Inflammatory macrophage treated with lipopolysaccharide for 1 hour (primary cell): ENCODE measurements around the gene SLC30A7.
"Not testable (repeated sequence)": the region's sequence is repeated elsewhere in the genome, so short reads cannot be mapped to it uniquely, and the experiment has no call there.

Experiments used
- DNase-seq, 2 donors: peaks; one replicate each; pipeline ENCODE4 v3.0.0-alpha.2; 2020 to 2022

SLC30A7 gene

DNA sequence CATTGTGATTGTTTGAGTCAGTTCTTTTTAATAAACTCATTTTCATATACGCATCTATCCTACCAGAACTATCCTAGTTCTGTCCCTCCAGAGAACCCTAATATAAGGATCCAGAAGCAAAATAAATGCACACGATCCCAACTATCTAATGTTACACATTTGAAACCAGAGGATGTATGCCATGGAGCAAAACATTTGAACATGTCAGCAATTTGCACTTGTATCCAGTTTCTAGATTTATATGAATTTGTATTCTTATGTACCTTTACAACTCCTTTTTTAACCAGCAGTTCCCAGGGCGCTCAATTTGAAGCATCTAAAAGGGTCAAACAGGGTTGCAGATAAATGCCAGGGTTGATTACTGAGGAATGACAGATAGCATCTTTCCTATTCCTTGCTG, 3.3 kb upstream of the SLC30A7 start:
- no peak for DNase-seq

DNA sequence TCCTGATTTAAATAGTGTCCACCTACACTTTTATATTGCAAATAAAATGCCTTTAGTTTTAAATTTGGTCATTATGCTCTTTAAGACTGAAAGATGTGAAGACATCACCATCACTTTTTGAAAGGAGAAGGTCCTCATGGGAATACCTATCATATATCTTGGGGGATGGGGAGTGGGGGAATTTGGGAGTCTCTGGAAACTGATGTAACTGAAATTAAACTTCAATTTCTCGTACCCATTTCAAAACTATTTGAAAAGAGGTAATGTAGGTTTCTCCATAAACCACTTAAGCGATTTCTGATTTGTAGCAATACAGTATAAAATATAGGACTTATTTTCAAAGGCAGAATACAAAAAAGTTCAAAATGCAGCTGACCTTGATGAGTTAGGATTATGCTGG, 2.2 kb upstream of the SLC30A7 start:
- DNase-seq, result no peak

- peak; percentile 60 to 71 for DNase-seq
Measured at GRCh38 chr1:100894603-100895539, 1.0 kb upstream of the SLC30A7 start, which contains the start of gene EXTL2. Gene EXTL2, minus strand, starts transcription at chr1:100894842. Its CDS starts 6,085 bp downstream, at chr1:100888757.

DNA sequence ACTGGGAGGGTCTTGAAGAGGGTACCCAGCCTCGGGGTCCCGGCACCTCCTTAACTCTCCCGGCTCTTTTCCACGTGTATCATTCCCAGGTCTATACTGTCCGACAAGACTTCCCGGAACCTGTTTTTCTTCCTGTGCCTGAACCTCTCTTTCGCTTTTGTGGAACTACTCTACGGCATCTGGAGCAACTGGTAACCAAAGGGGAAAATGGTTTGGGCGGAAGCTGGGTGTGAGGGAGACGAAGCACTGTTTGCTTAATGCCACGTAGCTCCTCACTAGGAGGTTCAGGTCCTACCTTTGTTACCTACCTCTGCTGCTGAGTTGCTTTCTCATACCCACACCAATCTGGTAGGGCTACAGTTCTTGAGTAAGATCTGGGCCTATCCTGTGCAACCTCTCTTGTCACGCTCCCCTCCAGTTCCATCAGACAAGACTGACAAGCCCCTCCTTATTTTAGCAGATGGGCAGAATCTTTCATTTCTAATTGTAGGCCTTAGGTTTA, 642 bp downstream of the SLC30A7 start:
- peak; percentile 52 to 58 for DNase-seq

DNA sequence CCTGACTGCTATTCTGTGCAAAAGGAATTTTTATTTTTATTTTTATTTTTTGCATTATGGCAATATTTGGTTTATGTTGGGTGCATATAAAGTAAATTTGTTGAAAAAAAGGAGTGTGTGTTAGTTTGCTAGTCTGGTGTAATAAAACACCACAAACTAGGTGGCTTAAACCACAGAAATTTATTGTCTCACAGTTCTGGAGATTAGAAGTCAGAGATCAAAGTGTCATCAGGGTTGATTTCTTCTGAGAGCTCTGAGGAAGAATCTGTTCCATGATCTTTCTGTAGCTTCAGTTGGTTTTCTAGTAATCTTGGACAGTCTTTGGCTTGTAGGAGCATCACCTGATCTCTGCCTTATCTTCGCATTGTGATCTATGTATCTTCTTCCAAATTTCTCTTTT, 6.5 kb downstream of the SLC30A7 start:
- no peak for DNase-seq

GRCh38 chr1:100903777-100904176, 7.9 kb downstream of the SLC30A7 start:
- no peak for DNase-seq

DNA sequence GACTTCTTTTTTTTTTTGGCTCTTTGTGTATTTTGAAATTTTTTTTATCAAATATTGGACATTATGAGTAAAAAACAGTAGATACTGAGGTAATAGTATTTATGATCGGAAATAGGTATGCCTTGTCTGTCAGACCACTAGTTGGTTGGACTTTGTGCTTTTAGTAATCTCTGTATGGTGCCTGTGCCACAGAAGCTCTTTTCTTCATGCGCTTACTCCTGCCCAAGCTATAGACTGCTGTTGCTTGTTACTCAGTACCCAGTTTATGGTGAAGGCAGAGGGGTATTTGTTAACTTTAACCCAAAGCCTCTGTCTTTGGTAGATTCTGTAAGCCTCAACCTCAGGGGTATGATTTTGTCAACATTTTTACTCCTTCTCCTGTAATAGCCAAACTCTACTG, 8.6 kb downstream of the SLC30A7 start:
- no peak for DNase-seq

DNA sequence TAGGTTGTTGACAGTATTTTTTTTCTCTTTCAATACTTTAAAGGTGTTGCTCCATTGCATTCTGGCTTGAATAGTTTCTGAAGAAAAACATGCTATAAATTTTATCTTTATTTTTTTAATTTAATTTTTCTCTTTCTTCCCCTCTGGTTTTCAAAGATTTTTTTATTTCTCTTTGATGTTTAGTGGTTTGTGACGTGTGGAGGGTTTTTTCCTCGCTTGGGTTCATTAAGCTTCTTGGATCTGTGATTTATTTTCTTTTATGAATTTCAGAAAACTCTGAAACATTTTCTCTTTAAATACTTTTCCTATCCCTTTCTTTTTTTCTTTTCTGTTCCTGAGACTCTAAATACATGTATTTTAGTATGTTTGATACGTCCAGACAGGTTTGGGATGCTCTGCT, 9.3 kb downstream of the SLC30A7 start:
- no peak for DNase-seq

GRCh38 chr1:100907887-100908286, 12.0 kb downstream of the SLC30A7 start:
- DNase-seq, result no peak

GRCh38 chr1:100909018-100909417, 13.1 kb downstream of the SLC30A7 start:
- DNase-seq, result no peak

DNA sequence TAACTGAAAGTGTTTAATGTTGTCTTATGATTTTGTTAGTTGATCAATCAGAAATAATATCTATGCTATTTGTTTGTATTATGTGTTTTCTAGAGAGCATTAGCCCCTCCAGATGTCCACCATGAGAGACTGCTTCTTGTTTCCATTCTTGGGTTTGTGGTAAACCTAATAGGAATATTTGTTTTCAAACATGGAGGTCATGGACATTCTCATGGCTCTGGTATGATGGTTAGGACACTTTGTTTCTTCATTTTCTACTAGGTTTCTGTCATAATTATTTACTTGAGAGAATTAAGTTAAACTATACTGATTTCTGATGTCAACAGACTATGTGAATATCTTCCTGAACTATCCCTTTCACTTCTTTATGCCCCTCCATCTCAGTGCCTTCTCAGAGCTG, 16.1 kb downstream of the SLC30A7 start:
- no peak for DNase-seq

GRCh38 chr1:100921110-100921706, 25.3 kb downstream of the SLC30A7 start:
- peak; percentile 30 to 92 for DNase-seq

GRCh38 chr1:100924212-100924611, 28.3 kb downstream of the SLC30A7 start:
- DNase-seq, result no peak

- DNase-seq, result no peak
Measured at GRCh38 chr1:100924991-100925390, 29.1 kb downstream of the SLC30A7 start.

- no peak for DNase-seq
Measured at GRCh38 chr1:100926240-100926639, 30.4 kb downstream of the SLC30A7 start.

DNA sequence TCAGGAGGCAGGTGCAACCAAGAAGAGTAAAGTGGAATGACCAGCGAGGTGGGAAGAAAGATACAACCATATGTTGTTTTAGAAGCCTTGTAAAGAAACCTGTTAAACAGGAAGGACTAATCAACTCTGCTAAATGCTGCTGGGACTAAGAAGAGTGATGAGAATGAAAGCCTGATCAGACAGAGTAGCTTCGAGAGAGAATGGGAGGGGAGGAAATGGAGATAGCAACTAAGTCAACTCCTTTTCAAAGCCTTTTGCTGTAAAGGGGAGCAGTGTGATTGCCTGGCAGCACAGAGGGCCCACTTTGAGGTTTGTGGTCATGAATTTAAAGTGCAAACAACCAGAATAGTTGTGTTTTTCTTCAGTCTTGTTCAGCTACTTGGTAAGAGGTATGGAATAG, 31.4 kb downstream of the SLC30A7 start:
- no peak for DNase-seq

- no peak for DNase-seq
Measured at GRCh38 chr1:100928128-100928527, 32.2 kb downstream of the SLC30A7 start.

DNA sequence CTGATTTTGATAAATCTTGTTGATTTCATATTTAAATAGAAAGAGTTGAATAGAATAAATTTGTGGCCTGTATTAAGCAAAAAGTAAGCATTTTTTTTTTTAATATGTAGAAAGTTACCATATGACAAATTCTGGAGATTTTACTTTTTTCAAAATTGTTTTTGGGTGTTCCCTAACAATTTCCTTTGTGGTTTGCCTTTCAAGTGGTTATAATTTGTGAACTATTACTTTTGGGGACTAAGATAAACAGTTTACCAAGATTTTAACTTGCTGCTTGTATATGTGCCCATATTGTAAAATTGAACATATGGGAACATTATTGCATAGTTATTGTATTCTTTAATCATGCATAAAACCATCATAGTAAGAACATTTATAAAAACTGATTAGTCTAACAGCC, 34.6 kb downstream of the SLC30A7 start:
- peak in 1 of 2 donors; percentile 20 for DNase-seq

DNA sequence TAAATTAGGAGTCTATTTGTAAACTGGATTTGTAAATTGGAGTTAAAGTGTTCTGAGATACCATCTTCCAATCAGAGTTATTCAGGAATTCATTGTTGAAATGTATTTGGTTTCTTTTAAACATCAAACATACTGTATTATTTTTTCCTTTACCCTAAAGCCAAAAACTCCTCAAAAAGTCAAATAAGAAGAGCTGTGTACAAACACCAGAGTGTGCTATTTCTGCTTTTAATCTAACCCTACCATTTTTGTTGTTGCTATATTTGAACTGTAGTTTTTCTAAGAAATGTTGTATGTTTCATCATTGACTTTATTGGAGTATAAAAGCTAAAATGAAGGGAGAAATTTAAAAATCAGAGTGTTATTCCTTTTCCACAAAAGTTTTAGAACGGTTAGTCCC, 35.8 kb downstream of the SLC30A7 start:
- DNase-seq, result no peak

- not testable (repeated sequence) for DNase-seq
Measured at GRCh38 chr1:100933555-100933954, 37.7 kb downstream of the SLC30A7 start.

DNA sequence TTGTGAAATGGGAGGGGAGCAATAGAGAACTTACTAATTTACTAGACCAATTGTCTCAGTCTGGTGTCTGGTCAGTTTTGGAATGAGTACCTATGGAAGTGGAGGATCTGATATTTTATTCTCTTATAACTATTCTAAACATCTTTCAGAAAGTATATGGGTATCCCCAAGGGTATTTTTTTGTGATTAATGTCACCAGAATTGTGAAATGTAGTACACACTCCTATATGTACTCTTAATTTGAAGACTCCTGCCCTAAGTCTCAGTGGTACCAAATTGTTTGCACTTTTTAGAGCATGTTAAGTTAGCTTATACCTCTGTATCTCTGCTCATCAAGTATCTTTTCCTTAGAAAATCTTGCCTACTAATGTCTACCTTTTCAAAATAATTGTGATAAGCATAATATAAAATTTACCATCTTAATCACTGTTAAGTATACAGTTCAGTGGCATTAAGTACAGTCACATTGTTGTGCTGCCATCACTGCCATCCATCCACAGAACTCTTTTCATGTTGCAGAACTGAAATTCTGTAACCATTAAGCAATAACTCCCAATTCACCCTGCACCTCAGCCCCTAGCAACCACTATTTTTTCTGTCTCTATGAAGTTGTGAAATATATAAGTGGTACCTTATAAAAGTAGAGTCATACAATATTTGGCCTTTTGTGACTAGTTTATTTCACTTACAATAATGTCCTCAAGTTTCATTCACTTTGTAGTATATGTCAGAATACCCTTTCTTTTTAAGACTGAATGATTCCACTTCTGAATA, 40.5 kb downstream of the SLC30A7 start:
- DNase-seq, result no peak

DNA sequence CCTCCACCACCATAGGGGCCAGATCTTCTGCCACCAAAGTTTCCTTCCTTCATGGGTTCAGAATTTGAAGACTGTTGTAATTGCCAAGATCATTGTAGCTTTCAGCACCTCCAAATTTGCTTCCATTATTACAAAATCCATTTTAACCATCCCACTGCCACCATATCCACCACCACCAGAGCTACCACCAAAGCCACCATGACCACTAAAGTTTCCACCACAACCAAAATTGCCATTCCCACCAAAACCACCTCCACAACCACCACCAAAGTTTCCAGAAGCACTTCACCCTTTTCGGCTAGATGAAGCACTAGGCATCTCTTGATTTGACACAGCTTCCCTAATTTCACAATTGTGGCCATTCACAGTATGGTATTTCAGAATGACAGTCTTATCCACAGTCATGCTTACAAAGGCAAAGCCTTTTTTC, 45.2 kb downstream of the SLC30A7 start:
- peak; percentile 44 to 48 for DNase-seq

GRCh38 chr1:100941580-100942216, 45.8 kb downstream of the SLC30A7 start:
- DNase-seq, result no peak
